ENCODE measurements around the gene CIDEA. TPM values are rescaled to one million over a fixed set of nuclear protein-coding genes. Genes with fewer than 3 reads are reported as not detected.

Gene CIDEA
- total and polyA plus RNA-seq, 3 experiments from 2014 or later: not detected

- no peaks in the 10 kb centered on the region for H3K4me1 ChIP-seq (ENCODE audit: insufficient read depth, low read length)
- Mint-ChIP-seq H3K36me3 (peaks cover 0 to 4% (median 4%) of the 10 kb centered on the region in 3 donors), H3K4me3 (no peak overlapping the region), H3K9me3 (peaks cover 0 to 8% (median 6%) of the 10 kb centered on the region in 5 donors), H3K4me1 (no peaks in the 10 kb centered on the region), H3K27me3 (no peaks in the 10 kb centered on the region), H3K27ac (peak overlapping the region in 1 of 8 donors; percentile 38)
- DNase-seq: no peak
- CTCF ChIA-PET: interaction anchor here (4.0 kb wide), 1 partner anchor 10 kb away, joined by 14 read pairs; no protein-coding TSS in a partner anchor
- no peaks in the 10 kb centered on the region for H3K36me3 ChIP-seq (ENCODE audit: insufficient read depth, low read length)
- POLR2A ChIA-PET: no interaction called here
- no peaks in the 10 kb centered on the region for H3K27me3 ChIP-seq (ENCODE audit: insufficient read depth, low read length, poor library complexity, severe bottlenecking)
- H3K4me3 ChIP-seq (ENCODE audit: low read length): no peak overlapping the region
- no peaks in the 10 kb centered on the region for H3K9me3 ChIP-seq (ENCODE audit: low read length)
- H3K27ac ChIP-seq (ENCODE audit: low read depth, low read length): no peak overlapping the region
Measured at GRCh38 chr18:12317664-12318333, 63.6 kb downstream of the CIDEA start.

GRCh38 chr18:12318334-12318697 is 64.2 kb downstream of the CIDEA start:
- Histone ChIP-seq H3K4me3 (ENCODE audit: low read length) (no peak overlapping the region), H3K27ac (ENCODE audit: low read depth, low read length) (no peak overlapping the region), H3K27me3 (ENCODE audit: insufficient read depth, low read length, poor library complexity, severe bottlenecking) (no peaks in the 10 kb centered on the region), H3K36me3 (ENCODE audit: insufficient read depth, low read length) (no peaks in the 10 kb centered on the region), H3K4me1 (ENCODE audit: insufficient read depth, low read length) (no peaks in the 10 kb centered on the region), H3K9me3 (ENCODE audit: low read length) (no peaks in the 10 kb centered on the region)
- no peak for DNase-seq
- Mint-ChIP-seq H3K9me3 (peaks cover 0 to 5% (median 4%) of the 10 kb centered on the region in 5 donors), H3K4me1 (no peaks in the 10 kb centered on the region), H3K27me3 (no peaks in the 10 kb centered on the region), H3K27ac (peak overlapping the region in 1 of 8 donors; percentile 38), H3K4me3 (no peak overlapping the region), H3K36me3 (peaks cover 0 to 7% (median 4%) of the 10 kb centered on the region in 3 donors)
- ChIA-PET CTCF (interaction anchor here (4.0 kb wide), 1 partner anchor 10 kb away, joined by 14 read pairs; no protein-coding TSS in a partner anchor), POLR2A (no interaction called here)

- Histone ChIP-seq H3K27ac (ENCODE audit: low read depth, low read length) (no peak overlapping the region), H3K4me1 (ENCODE audit: insufficient read depth, low read length) (no peaks in the 10 kb centered on the region), H3K9me3 (ENCODE audit: low read length) (no peaks in the 10 kb centered on the region), H3K4me3 (ENCODE audit: low read length) (no peak overlapping the region), H3K36me3 (ENCODE audit: insufficient read depth, low read length) (no peaks in the 10 kb centered on the region), H3K27me3 (ENCODE audit: insufficient read depth, low read length, poor library complexity, severe bottlenecking) (no peaks in the 10 kb centered on the region)
- ChIA-PET CTCF (interaction anchor here (4.0 kb wide), 1 partner anchor 9 kb away, joined by 14 read pairs; no protein-coding TSS in a partner anchor), POLR2A (no interaction called here)
- no peaks in the 10 kb centered on the region for H3K4me1 Mint-ChIP-seq
- no peaks in the 10 kb centered on the region for H3K9me3 Mint-ChIP-seq
- DNase-seq: no peak
- no peak overlapping the region for H3K27ac Mint-ChIP-seq
- H3K27me3 Mint-ChIP-seq: no peaks in the 10 kb centered on the region
- H3K4me3 Mint-ChIP-seq: no peak overlapping the region
- H3K36me3 Mint-ChIP-seq: peaks cover 0 to 9% (median 4%) of the 10 kb centered on the region in 3 donors
Measured at GRCh38 chr18:12318857-12319256, 64.7 kb downstream of the CIDEA start.

- Histone ChIP-seq H3K36me3 (ENCODE audit: insufficient read depth, low read length) (peaks cover 8% of the 10 kb centered on the region), H3K27me3 (ENCODE audit: insufficient read depth, low read length, poor library complexity, severe bottlenecking) (no peaks in the 10 kb centered on the region), H3K9me3 (ENCODE audit: low read length) (no peaks in the 10 kb centered on the region), H3K4me3 (ENCODE audit: low read length) (no peak overlapping the region), H3K4me1 (ENCODE audit: insufficient read depth, low read length) (no peaks in the 10 kb centered on the region), H3K27ac (ENCODE audit: low read depth, low read length) (no peak overlapping the region)
- H3K27me3 Mint-ChIP-seq: no peaks in the 10 kb centered on the region
- no peak overlapping the region for H3K27ac Mint-ChIP-seq
- POLR2A ChIA-PET: no interaction called here
- H3K4me3 Mint-ChIP-seq: no peak overlapping the region
- CTCF ChIA-PET: no interaction called here
- H3K4me1 Mint-ChIP-seq: no peaks in the 10 kb centered on the region
- peaks cover 5 to 31% (median 8%) of the 10 kb centered on the region in 3 donors for H3K36me3 Mint-ChIP-seq
- H3K9me3 Mint-ChIP-seq: no peaks in the 10 kb centered on the region
- no peak for DNase-seq
Measured at GRCh38 chr18:12321333-12321732, 67.2 kb downstream of the CIDEA start.

GRCh38 chr18:12324991-12325725 is 71.0 kb downstream of the CIDEA start:
- Mint-ChIP-seq H3K4me3 (no peak overlapping the region), H3K27me3 (no peaks in the 10 kb centered on the region), H3K4me1 (peaks cover 4 to 8% (median 8%) of the 10 kb centered on the region in 3 donors), H3K36me3 (peaks cover 5 to 64% (median 24%) of the 10 kb centered on the region in 3 donors), H3K27ac (no peak overlapping the region), H3K9me3 (no peaks in the 10 kb centered on the region)
- Histone ChIP-seq H3K27me3 (ENCODE audit: insufficient read depth, low read length, poor library complexity, severe bottlenecking) (no peaks in the 10 kb centered on the region), H3K9me3 (ENCODE audit: low read length) (no peaks in the 10 kb centered on the region), H3K36me3 (ENCODE audit: insufficient read depth, low read length) (peaks cover 28% of the 10 kb centered on the region), H3K27ac (ENCODE audit: low read depth, low read length) (no peak overlapping the region), H3K4me1 (ENCODE audit: insufficient read depth, low read length) (peaks cover 7% of the 10 kb centered on the region), H3K4me3 (ENCODE audit: low read length) (no peak overlapping the region)
- POLR2A ChIA-PET: no interaction called here
- DNase-seq: no peak
- CTCF ChIA-PET: no interaction called here

GRCh38 chr18:12325726-12326245 is 71.6 kb downstream of the CIDEA start:
- DNase-seq: no peak
- Histone ChIP-seq H3K27ac (ENCODE audit: low read depth, low read length) (no peak overlapping the region), H3K4me3 (ENCODE audit: low read length) (no peak overlapping the region), H3K36me3 (ENCODE audit: insufficient read depth, low read length) (peaks cover 28% of the 10 kb centered on the region), H3K4me1 (ENCODE audit: insufficient read depth, low read length) (peaks cover 7% of the 10 kb centered on the region), H3K9me3 (ENCODE audit: low read length) (no peaks in the 10 kb centered on the region), H3K27me3 (ENCODE audit: insufficient read depth, low read length, poor library complexity, severe bottlenecking) (no peaks in the 10 kb centered on the region)
- Mint-ChIP-seq H3K27ac (no peak overlapping the region), H3K9me3 (no peaks in the 10 kb centered on the region), H3K27me3 (no peaks in the 10 kb centered on the region), H3K4me1 (peaks cover 4 to 8% (median 8%) of the 10 kb centered on the region in 3 donors), H3K36me3 (peaks cover 5 to 66% (median 24%) of the 10 kb centered on the region in 3 donors), H3K4me3 (no peak overlapping the region)
- POLR2A ChIA-PET: no interaction called here
- CTCF ChIA-PET: no interaction called here

- Mint-ChIP-seq H3K27ac (no peak overlapping the region), H3K4me3 (no peak overlapping the region), H3K27me3 (no peaks in the 10 kb centered on the region), H3K36me3 (peaks cover 5 to 70% (median 20%) of the 10 kb centered on the region in 3 donors), H3K9me3 (no peaks in the 10 kb centered on the region), H3K4me1 (peaks cover 4 to 8% (median 8%) of the 10 kb centered on the region in 3 donors)
- no peak for DNase-seq
- peaks cover 7% of the 10 kb centered on the region for H3K4me1 ChIP-seq (ENCODE audit: insufficient read depth, low read length)
- no peaks in the 10 kb centered on the region for H3K9me3 ChIP-seq (ENCODE audit: low read length)
- CTCF ChIA-PET: interaction anchor here (2.1 to 2.5 kb wide), 2 partner anchors 8 to 12 kb away, joined by 14 to 18 read pairs; no protein-coding TSS in a partner anchor
- no peak overlapping the region for H3K27ac ChIP-seq (ENCODE audit: low read depth, low read length)
- H3K36me3 ChIP-seq (ENCODE audit: insufficient read depth, low read length): peaks cover 28% of the 10 kb centered on the region
- no peak overlapping the region for H3K4me3 ChIP-seq (ENCODE audit: low read length)
- no peaks in the 10 kb centered on the region for H3K27me3 ChIP-seq (ENCODE audit: insufficient read depth, low read length, poor library complexity, severe bottlenecking)
- POLR2A ChIA-PET: no interaction called here
Measured at GRCh38 chr18:12326711-12327460, 72.7 kb downstream of the CIDEA start.

Data from CD8-positive, alpha-beta memory T cell (primary cell).